ENCODE data around the gene KY. TPM values are rescaled to one million over a fixed set of nuclear protein-coding genes. Genes with fewer than 3 reads are reported as not detected.

The KY gene
- polyA plus RNA-seq, 1 donor from 2014 or later = 1.7 TPM

- no peak overlapping the region for H3K4me2 ChIP-seq (ENCODE audit: low read length)
- no peaks in the 10 kb centered on the region for H4K20me1 ChIP-seq (ENCODE audit: insufficient read depth)
- no peaks in the 10 kb centered on the region for H3K79me2 ChIP-seq (replicated peaks; ENCODE audit: insufficient read depth, low read length)
- no peak overlapping the region for H3K9ac ChIP-seq (ENCODE audit: low read length)
- no peaks in the 10 kb centered on the region for H3K9me3 ChIP-seq (ENCODE audit: low read length)
- H3K27ac ChIP-seq (ENCODE audit: low read length) = no peak overlapping the region
- no peaks in the 10 kb centered on the region for H3F3A ChIP-seq (ENCODE audit: insufficient read depth, low read length, poor library complexity, severe bottlenecking)
- H3K36me3 ChIP-seq (ENCODE audit: insufficient read depth, low read length) = no peaks in the 10 kb centered on the region
- TF ChIP-seq REST (IDR thresholded peaks at IDR 0.05; ENCODE audit: borderline replicate concordance) (no peak), TAF1 (IDR thresholded peaks at IDR 0.05; ENCODE audit: low read depth) (no peak), POLR2AphosphoS5 (IDR thresholded peaks at IDR 0.05) (no peak), RAD21 (conservative IDR thresholded peaks at IDR 0.05) (no peak), CTCF (IDR thresholded peaks at IDR 0.05; ENCODE audit: poor library complexity, severe bottlenecking) (no peak), EP300 (conservative IDR thresholded peaks at IDR 0.05; ENCODE audit: poor library complexity, severe bottlenecking) (no peak), EZH2 (IDR thresholded peaks at IDR 0.05; ENCODE audit: borderline replicate concordance, insufficient read depth, low read length, poor library complexity, severe bottlenecking) (no peak), SMC3 (conservative IDR thresholded peaks at IDR 0.05; ENCODE audit: poor library complexity) (no peak), MXI1 (conservative IDR thresholded peaks at IDR 0.05; ENCODE audit: poor library complexity, severe bottlenecking) (no peak)
- no peak overlapping the region for H2AFZ ChIP-seq (ENCODE audit: low read depth, low read length)
- H3K4me3 ChIP-seq (ENCODE audit: low read length) = no peak overlapping the region
- H3K9me2 ChIP-seq (ENCODE audit: insufficient read depth, low read length) = no peaks in the 10 kb centered on the region
- H3K27me3 ChIP-seq (ENCODE audit: insufficient read depth, low read depth, low read length) = no peaks in the 10 kb centered on the region
These were observed 56.5 kb downstream of the KY start for GRCh38 chr3:134594331-134594741.

GRCh38 chr3:134592806-134593205 is 58.0 kb downstream of the KY start:
- no peaks in the 10 kb centered on the region for H3K27me3 ChIP-seq (ENCODE audit: insufficient read depth, low read depth, low read length)
- no peak overlapping the region for H2AFZ ChIP-seq (ENCODE audit: low read depth, low read length)
- no peaks in the 10 kb centered on the region for H3K79me2 ChIP-seq (replicated peaks; ENCODE audit: insufficient read depth, low read length)
- no peaks in the 10 kb centered on the region for H4K20me1 ChIP-seq (ENCODE audit: insufficient read depth)
- TF ChIP-seq EZH2 (IDR thresholded peaks at IDR 0.05; ENCODE audit: borderline replicate concordance, insufficient read depth, low read length, poor library complexity, severe bottlenecking) (no peak), CTCF (IDR thresholded peaks at IDR 0.05; ENCODE audit: poor library complexity, severe bottlenecking) (no peak), POLR2AphosphoS5 (IDR thresholded peaks at IDR 0.05) (no peak), TAF1 (IDR thresholded peaks at IDR 0.05; ENCODE audit: low read depth) (no peak), SMC3 (conservative IDR thresholded peaks at IDR 0.05; ENCODE audit: poor library complexity) (no peak), MXI1 (conservative IDR thresholded peaks at IDR 0.05; ENCODE audit: poor library complexity, severe bottlenecking) (no peak), EP300 (conservative IDR thresholded peaks at IDR 0.05; ENCODE audit: poor library complexity, severe bottlenecking) (no peak), REST (IDR thresholded peaks at IDR 0.05; ENCODE audit: borderline replicate concordance) (no peak), RAD21 (conservative IDR thresholded peaks at IDR 0.05) (no peak)
- H3K27ac ChIP-seq (ENCODE audit: low read length) = no peak overlapping the region
- no peaks in the 10 kb centered on the region for H3F3A ChIP-seq (ENCODE audit: insufficient read depth, low read length, poor library complexity, severe bottlenecking)
- no peak overlapping the region for H3K9ac ChIP-seq (ENCODE audit: low read length)
- no peaks in the 10 kb centered on the region for H3K9me3 ChIP-seq (ENCODE audit: low read length)
- no peaks in the 10 kb centered on the region for H3K36me3 ChIP-seq (ENCODE audit: insufficient read depth, low read length)
- no peak overlapping the region for H3K4me3 ChIP-seq (ENCODE audit: low read length)
- no peak overlapping the region for H3K4me2 ChIP-seq (ENCODE audit: low read length)
- H3K9me2 ChIP-seq (ENCODE audit: insufficient read depth, low read length) = no peaks in the 10 kb centered on the region
